Measurements from ENCODE around the gene CYP11A1.
A peak's percentile ranks its signal among the peaks of the same experiment; 100 is the strongest.

The CYP11A1 gene

GRCh38 chr15:74293021-74293810, 74.2 kb downstream of the CYP11A1 start:
- DNase-seq: no peak

- DNase-seq: peak; percentile 96
Observed at GRCh38 chr15:74291101-74292071, 76.1 kb downstream of the CYP11A1 start.

GRCh38 chr15:74290645-74291044, 76.8 kb downstream of the CYP11A1 start:
- no peak for DNase-seq

GRCh38 chr15:74289671-74290070, 77.8 kb downstream of the CYP11A1 start:
- DNase-seq: no peak

Data from islet precursor cell (in vitro differentiated cells).